GM23338 (cell line): ENCODE results near the gene PLEKHO1. TPM values are rescaled to one million over a fixed set of nuclear protein-coding genes. Genes with fewer than 3 reads are reported as not detected.
"Not testable (repeated sequence)": the region's sequence is repeated elsewhere in the genome, so short reads cannot be mapped to it uniquely, and the experiment has no call there.

Source experiments
- ATAC-seq: fragments of 200-7000 bp; cut with Tn5 transposase; 3 replicates; pipeline ENCODE4 v1.9.1; 2020
- DNase-seq: peaks from one replicate; pipeline ENCODE4 v3.0.0-alpha.2; 2015; ENCODE audit warnings: low spot score
- H2AFZ ChIP-seq: fragments of 200-600 bp; sonication (generic); 2 replicates; pipeline ENCODE4 v1.8.0; 2016; ENCODE audit warnings: antibody characterized with exemption, mild to moderate bottlenecking, moderate library complexity
- H3F3A ChIP-seq: fragments of 200-600 bp; sonication (generic); replicated peaks from 2 replicates; pipeline ENCODE4 v1.8.0; 2017; ENCODE audit warnings: antibody characterized with exemption, mixed run types, low read depth
- H3K27ac ChIP-seq: fragments of 200-600 bp; sonication (generic); 2 replicates; pipeline ENCODE4 v1.6.1; 2016; ENCODE audit warnings: low read depth
- H3K27me3 ChIP-seq: fragments of 200-600 bp; sonication (generic); 2 replicates; pipeline ENCODE4 v1.8.0; 2016; ENCODE audit warnings: mild to moderate bottlenecking, mixed run types, moderate library complexity; ENCODE audit not compliant: insufficient read depth
- H3K36me3 ChIP-seq: fragments of 200-600 bp; sonication (generic); 2 replicates; pipeline ENCODE4 v1.8.0; 2016; ENCODE audit warnings: mild to moderate bottlenecking; ENCODE audit not compliant: insufficient read depth
- H3K4me1 ChIP-seq: fragments of 200-600 bp; sonication (generic); 2 replicates; pipeline ENCODE4 v1.8.0; 2016; ENCODE audit warnings: mild to moderate bottlenecking, moderate library complexity; ENCODE audit not compliant: insufficient read depth
- H3K4me2 ChIP-seq: fragments of 200-600 bp; sonication (generic); 2 replicates; pipeline ENCODE4 v1.7.1; 2017; ENCODE audit warnings: mixed run types
- H3K4me3 ChIP-seq: fragments of 200-600 bp; sonication (generic); 2 replicates; pipeline ENCODE4 v1.6.1; 2016; ENCODE audit warnings: mixed run types
- H3K79me2 ChIP-seq: fragments of 200-600 bp; sonication (generic); replicated peaks from 2 replicates; pipeline ENCODE4 v1.8.0; 2017; ENCODE audit warnings: mild to moderate bottlenecking; ENCODE audit not compliant: insufficient read depth
- H3K9me2 ChIP-seq: fragments of 200-600 bp; sonication (generic); 2 replicates; pipeline ENCODE4 v1.8.0; 2017; ENCODE audit not compliant: insufficient read depth
- H4K20me1 ChIP-seq: fragments of 200-600 bp; sonication (generic); replicated peaks from 2 replicates; pipeline ENCODE4 v1.8.0; 2017; ENCODE audit warnings: mild to moderate bottlenecking; ENCODE audit not compliant: insufficient read depth
- H3K27ac Mint-ChIP-seq: 2 replicates; pipeline ENCODE4 v1.8.0; 2020; ENCODE audit warnings: inconsistent platforms, mild to moderate bottlenecking, moderate library complexity, mixed read lengths
- H3K27me3 Mint-ChIP-seq: 3 replicates; pipeline ENCODE4 v1.8.0; 2022; ENCODE audit warnings: low read depth, mild to moderate bottlenecking, moderate library complexity, mixed read lengths, inconsistent platforms; ENCODE audit not compliant: insufficient read depth, poor library complexity
- H3K36me3 Mint-ChIP-seq: 3 replicates; pipeline ENCODE4 v1.8.0; 2021; ENCODE audit warnings: low read depth, mild to moderate bottlenecking, inconsistent platforms, moderate library complexity, mixed read lengths
- H3K4me1 Mint-ChIP-seq: 3 replicates; pipeline ENCODE4 v1.8.0; 2020; ENCODE audit warnings: mild to moderate bottlenecking, inconsistent platforms, mixed read lengths
- H3K4me3 Mint-ChIP-seq: 3 replicates; pipeline ENCODE4 v1.8.0; 2021; ENCODE audit warnings: moderate library complexity, mild to moderate bottlenecking, inconsistent platforms, mixed read lengths
- H3K9me3 Mint-ChIP-seq: 3 replicates; pipeline ENCODE4 v1.8.0; 2020; ENCODE audit warnings: moderate library complexity, mild to moderate bottlenecking, inconsistent platforms, mixed read lengths
- NANOG ChIP-seq: IDR thresholded peaks from 2 replicates; pipeline ENCODE4 v1.6.1; 2016; ENCODE audit warnings: antibody characterized with exemption, borderline replicate concordance
- ZNF114 ChIP-seq: fragments of 250-450 bp; sonication (Bioruptor Pico); IDR thresholded peaks from 2 replicates; pipeline ENCODE4 v1.5.0; 2020; ENCODE audit warnings: mild to moderate bottlenecking, moderate library complexity
- polyA plus RNA-seq: library from polyadenylated mRNA; unstranded; fragments of >200 nt; fragmentation: Nextera tagmentation; extraction: Ambion mirVana; gene quantifications from 2 replicates; pipeline ENCODE4 v1.2.1, GENCODE V29; 2016
- total RNA-seq: library from RNA; depleted of rRNA; stranded (reverse); fragments of >200 nt; shearing (Covaris generic); gene quantifications from 2 replicates; pipeline ENCODE4 v1.2.3, GENCODE V29; 2014
- TF ChIP-seq, protein P1 (sequence below): fragments of 250-450 bp; sonication (Bioruptor Pico); IDR thresholded peaks from 2 replicates; pipeline ENCODE4 v1.5.0; 2020; ENCODE audit warnings: mild to moderate bottlenecking, moderate library complexity
- TF ChIP-seq, protein P2 (sequence below): IDR thresholded peaks from one replicate; pipeline ENCODE4 v1.6.1; 2018; ENCODE audit warnings: antibody characterized with exemption; ENCODE audit not compliant: unreplicated experiment
- TF ChIP-seq, protein P3 (sequence below): IDR thresholded peaks from 2 replicates; pipeline ENCODE4 v1.6.1; 2016; ENCODE audit warnings: antibody characterized with exemption

Gene PLEKHO1
- total and polyA plus RNA-seq, 2 experiments from 2014 or later, result 34.3 to 36.7 TPM

DNA sequence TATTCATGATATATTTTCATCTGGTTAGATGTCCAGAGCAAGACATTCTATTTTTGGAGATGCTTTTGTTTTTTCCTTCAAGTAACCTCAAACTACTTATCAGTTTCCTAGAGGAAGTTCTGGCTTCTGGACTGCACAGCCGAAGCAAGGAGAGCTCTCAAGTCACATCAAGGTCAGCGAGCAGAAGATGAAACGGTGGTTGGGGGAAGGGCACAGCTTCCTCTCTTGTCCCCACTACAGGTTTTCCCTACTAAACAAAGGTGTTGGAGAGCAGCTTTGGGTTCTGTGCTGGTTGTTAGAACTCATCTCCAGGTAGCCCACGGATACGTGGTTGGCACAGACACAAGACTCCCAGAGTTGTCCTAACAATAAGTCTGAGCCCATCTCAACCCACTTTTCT is 5.1 kb upstream of the PLEKHO1 start:
- no peak overlapping the region for H3K27ac ChIP-seq

DNA sequence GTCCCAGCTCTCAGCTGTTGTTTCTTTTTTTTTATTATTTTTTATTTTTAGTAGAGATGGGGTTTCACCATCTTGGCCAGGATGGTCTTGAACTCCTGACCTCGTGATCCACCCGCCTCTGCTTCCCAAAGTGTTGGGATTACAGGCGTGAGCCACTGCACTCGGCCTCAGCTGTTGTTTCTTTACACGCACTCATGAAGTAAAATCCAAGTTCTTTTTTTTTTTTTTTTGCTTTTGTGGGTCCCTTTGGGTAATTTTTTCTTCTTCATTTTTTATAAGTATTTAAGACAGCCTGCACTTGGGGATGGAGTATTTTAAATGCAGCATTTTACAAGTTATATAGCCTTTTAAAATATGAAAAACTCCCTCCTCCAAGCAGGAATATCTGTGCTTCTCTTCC is 3.7 kb upstream of the PLEKHO1 start:
- H4K20me1 ChIP-seq, DNase-seq, H3K27ac Mint-ChIP-seq, H3K4me3 Mint-ChIP-seq, H3K36me3 Mint-ChIP-seq, H3K4me2 ChIP-seq, H3K27ac ChIP-seq, H3K4me1 ChIP-seq, H3K36me3 ChIP-seq, H3K79me2 ChIP-seq, H3K4me3 ChIP-seq, H3F3A ChIP-seq, H3K9me3 Mint-ChIP-seq, ATAC-seq, H3K9me2 ChIP-seq, H2AFZ ChIP-seq: not testable (repeated sequence)
- peaks cover 26% of the 10 kb centered on the region for H3K27me3 ChIP-seq
- Mint-ChIP-seq H3K27me3 (peaks cover 15% of the 10 kb centered on the region), H3K4me1 (peaks cover 16% of the 10 kb centered on the region)

More for the DNA sequence above, 5.1 kb upstream of the PLEKHO1 start:
- ATAC-seq (no peak), DNase-seq (no peak)
- TF ChIP-seq, protein P1, sequence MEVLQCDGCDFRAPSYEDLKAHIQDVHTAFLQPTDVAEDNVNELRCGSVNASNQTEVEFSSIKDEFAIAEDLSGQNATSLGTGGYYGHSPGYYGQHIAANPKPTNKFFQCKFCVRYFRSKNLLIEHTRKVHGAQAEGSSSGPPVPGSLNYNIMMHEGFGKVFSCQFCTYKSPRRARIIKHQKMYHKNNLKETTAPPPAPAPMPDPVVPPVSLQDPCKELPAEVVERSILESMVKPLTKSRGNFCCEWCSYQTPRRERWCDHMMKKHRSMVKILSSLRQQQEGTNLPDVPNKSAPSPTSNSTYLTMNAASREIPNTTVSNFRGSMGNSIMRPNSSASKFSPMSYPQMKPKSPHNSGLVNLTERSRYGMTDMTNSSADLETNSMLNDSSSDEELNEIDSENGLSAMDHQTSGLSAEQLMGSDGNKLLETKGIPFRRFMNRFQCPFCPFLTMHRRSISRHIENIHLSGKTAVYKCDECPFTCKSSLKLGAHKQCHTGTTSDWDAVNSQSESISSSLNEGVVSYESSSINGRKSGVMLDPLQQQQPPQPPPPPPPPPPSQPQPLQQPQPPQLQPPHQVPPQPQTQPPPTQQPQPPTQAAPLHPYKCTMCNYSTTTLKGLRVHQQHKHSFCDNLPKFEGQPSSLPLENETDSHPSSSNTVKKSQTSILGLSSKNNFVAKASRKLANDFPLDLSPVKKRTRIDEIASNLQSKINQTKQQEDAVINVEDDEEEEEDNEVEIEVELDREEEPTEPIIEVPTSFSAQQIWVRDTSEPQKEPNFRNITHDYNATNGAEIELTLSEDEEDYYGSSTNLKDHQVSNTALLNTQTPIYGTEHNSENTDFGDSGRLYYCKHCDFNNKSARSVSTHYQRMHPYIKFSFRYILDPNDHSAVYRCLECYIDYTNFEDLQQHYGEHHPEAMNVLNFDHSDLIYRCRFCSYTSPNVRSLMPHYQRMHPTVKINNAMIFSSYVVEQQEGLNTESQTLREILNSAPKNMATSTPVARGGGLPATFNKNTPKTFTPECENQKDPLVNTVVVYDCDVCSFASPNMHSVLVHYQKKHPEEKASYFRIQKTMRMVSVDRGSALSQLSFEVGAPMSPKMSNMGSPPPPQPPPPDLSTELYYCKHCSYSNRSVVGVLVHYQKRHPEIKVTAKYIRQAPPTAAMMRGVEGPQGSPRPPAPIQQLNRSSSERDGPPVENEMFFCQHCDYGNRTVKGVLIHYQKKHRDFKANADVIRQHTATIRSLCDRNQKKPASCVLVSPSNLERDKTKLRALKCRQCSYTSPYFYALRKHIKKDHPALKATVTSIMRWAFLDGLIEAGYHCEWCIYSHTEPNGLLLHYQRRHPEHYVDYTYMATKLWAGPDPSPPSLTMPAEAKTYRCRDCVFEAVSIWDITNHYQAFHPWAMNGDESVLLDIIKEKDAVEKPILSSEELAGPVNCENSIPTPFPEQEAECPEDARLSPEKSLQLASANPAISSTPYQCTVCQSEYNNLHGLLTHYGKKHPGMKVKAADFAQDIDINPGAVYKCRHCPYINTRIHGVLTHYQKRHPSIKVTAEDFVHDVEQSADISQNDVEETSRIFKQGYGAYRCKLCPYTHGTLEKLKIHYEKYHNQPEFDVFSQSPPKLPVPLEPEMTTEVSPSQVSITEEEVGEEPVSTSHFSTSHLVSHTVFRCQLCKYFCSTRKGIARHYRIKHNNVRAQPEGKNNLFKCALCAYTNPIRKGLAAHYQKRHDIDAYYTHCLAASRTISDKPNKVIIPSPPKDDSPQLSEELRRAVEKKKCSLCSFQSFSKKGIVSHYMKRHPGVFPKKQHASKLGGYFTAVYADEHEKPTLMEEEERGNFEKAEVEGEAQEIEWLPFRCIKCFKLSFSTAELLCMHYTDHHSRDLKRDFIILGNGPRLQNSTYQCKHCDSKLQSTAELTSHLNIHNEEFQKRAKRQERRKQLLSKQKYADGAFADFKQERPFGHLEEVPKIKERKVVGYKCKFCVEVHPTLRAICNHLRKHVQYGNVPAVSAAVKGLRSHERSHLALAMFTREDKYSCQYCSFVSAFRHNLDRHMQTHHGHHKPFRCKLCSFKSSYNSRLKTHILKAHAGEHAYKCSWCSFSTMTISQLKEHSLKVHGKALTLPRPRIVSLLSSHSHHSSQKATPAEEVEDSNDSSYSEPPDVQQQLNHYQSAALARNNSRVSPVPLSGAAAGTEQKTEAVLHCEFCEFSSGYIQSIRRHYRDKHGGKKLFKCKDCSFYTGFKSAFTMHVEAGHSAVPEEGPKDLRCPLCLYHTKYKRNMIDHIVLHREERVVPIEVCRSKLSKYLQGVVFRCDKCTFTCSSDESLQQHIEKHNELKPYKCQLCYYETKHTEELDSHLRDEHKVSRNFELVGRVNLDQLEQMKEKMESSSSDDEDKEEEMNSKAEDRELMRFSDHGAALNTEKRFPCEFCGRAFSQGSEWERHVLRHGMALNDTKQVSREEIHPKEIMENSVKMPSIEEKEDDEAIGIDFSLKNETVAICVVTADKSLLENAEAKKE, result no peak
- TF ChIP-seq, protein P2, sequence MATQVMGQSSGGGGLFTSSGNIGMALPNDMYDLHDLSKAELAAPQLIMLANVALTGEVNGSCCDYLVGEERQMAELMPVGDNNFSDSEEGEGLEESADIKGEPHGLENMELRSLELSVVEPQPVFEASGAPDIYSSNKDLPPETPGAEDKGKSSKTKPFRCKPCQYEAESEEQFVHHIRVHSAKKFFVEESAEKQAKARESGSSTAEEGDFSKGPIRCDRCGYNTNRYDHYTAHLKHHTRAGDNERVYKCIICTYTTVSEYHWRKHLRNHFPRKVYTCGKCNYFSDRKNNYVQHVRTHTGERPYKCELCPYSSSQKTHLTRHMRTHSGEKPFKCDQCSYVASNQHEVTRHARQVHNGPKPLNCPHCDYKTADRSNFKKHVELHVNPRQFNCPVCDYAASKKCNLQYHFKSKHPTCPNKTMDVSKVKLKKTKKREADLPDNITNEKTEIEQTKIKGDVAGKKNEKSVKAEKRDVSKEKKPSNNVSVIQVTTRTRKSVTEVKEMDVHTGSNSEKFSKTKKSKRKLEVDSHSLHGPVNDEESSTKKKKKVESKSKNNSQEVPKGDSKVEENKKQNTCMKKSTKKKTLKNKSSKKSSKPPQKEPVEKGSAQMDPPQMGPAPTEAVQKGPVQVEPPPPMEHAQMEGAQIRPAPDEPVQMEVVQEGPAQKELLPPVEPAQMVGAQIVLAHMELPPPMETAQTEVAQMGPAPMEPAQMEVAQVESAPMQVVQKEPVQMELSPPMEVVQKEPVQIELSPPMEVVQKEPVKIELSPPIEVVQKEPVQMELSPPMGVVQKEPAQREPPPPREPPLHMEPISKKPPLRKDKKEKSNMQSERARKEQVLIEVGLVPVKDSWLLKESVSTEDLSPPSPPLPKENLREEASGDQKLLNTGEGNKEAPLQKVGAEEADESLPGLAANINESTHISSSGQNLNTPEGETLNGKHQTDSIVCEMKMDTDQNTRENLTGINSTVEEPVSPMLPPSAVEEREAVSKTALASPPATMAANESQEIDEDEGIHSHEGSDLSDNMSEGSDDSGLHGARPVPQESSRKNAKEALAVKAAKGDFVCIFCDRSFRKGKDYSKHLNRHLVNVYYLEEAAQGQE, result no peak
- no peak for TF ChIP-seq ZNF114 (CRISPR knock-in tag)
- TF ChIP-seq NANOG, result no peak
- TF ChIP-seq, protein P3, sequence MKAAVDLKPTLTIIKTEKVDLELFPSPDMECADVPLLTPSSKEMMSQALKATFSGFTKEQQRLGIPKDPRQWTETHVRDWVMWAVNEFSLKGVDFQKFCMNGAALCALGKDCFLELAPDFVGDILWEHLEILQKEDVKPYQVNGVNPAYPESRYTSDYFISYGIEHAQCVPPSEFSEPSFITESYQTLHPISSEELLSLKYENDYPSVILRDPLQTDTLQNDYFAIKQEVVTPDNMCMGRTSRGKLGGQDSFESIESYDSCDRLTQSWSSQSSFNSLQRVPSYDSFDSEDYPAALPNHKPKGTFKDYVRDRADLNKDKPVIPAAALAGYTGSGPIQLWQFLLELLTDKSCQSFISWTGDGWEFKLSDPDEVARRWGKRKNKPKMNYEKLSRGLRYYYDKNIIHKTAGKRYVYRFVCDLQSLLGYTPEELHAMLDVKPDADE, result no peak
- Histone ChIP-seq H3K79me2 (no peaks in the 10 kb centered on the region), H4K20me1 (no peaks in the 10 kb centered on the region), H3F3A (no peaks in the 10 kb centered on the region; the same call in 1 of the 2 replicates), H3K4me2 (no peak overlapping the region), H3K27me3 (peaks cover 21% of the 10 kb centered on the region), H3K36me3 (no peaks in the 10 kb centered on the region), H3K4me1 (no peaks in the 10 kb centered on the region), H3K9me2 (no peaks in the 10 kb centered on the region), H2AFZ (no peak overlapping the region), H3K4me3 (no peak overlapping the region)
- H3K27ac Mint-ChIP-seq, result 0 out of 2 replicates have a peak overlapping the region, but pooled peaks have one; percentile 18
- H3K4me1 Mint-ChIP-seq, result peaks cover 14% of the 10 kb centered on the region
- no peaks in the 10 kb centered on the region for H3K9me3 Mint-ChIP-seq
- H3K36me3 Mint-ChIP-seq, result no peaks in the 10 kb centered on the region
- H3K4me3 Mint-ChIP-seq, result no peak overlapping the region; the same call in 2 of the 3 replicates
- peaks cover 11% of the 10 kb centered on the region for H3K27me3 Mint-ChIP-seq
